Measurements from ENCODE around the gene TTC7B.
"Not testable (repeated sequence)": the region's sequence is repeated elsewhere in the genome, so short reads cannot be mapped to it uniquely, and the experiment has no call there.

TTC7B gene

DNA sequence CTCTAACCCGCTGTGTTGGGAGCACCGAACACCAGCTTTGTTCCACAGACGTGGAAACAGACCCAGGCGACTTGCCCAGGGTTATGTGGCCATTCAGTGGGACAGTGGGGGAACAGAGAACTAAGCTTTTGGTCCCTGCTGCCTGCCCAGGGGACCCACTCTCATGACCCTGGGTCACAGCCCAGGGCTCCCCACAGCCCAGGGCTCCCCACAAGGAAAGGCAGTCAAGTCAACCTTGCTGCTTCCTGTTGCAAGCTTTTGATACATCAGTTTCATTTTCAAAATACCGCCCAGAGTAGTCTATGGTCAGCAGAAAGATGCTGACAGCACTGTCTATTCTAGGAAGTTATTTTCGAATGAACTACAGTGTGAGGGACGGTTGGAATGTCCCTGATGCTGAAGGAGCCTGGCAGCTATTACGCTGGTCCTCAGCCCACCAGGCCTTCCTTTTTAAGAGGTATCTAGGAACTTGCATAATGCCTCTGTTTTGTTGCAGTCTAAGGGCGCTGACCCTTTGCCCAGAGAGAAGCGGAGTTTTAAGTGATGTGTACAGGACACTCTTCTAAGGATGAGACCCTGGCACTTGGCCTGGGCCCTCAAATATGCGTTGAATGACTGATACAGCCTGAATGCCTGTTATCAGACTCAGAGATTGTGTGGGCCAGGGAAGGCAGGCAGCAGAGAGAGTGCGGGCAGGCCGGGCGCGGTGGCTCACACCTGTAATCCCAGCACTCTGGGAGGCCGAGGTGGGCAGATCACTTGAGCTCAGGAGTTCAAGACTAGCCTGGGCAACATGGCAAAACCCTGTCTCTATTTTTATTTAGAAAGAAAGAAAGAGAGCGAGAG, 12.6 kb upstream of the TTC7B start:
- Histone ChIP-seq H3K79me1 (ENCODE audit: low read length) (no peaks in the 10 kb centered on the region), H2BK120ac (ENCODE audit: low read depth, low read length) (no peak overlapping the region), H3K4ac (ENCODE audit: low read depth, low read length) (no peak overlapping the region), H3K23ac (ENCODE audit: low read length) (no peak overlapping the region), H3K79me2 (ENCODE audit: control insufficient read depth, insufficient read depth, low read length) (no peaks in the 10 kb centered on the region), H3K4me1 (ENCODE audit: control insufficient read depth, low read depth, low read length) (no peaks in the 10 kb centered on the region), H3K4me2 (ENCODE audit: low read length) (no peak overlapping the region), H3K27ac (ENCODE audit: low read depth, low read length) (no peak overlapping the region), H3K56ac (ENCODE audit: low read length) (peak overlapping the region; percentile 65), H3K18ac (ENCODE audit: low read length) (no peak overlapping the region), H2BK5ac (ENCODE audit: low read length) (no peak overlapping the region), H3K9ac (ENCODE audit: low read length) (peak overlapping the region; percentile 35), H3K36me3 (ENCODE audit: control insufficient read depth, insufficient read depth, low read length) (no peaks in the 10 kb centered on the region), H2BK15ac (replicated peaks; ENCODE audit: low read depth) (no peak overlapping the region), H2AK5ac (ENCODE audit: low read length) (no peak overlapping the region), H3K4me3 (ENCODE audit: low read length) (no peak overlapping the region), H3K27me3 (ENCODE audit: insufficient read depth, low read length, poor library complexity) (no peaks in the 10 kb centered on the region), H4K8ac (ENCODE audit: low read depth, low read length) (no peak overlapping the region), H4K5ac (ENCODE audit: low read length) (no peak overlapping the region)
- no peak for DNase-seq
- no CpG with 5 or more reads among the region's 17 CpGs for WGBS (ENCODE audit: extremely low coverage, insufficient coverage, low lambda C conversion rate)

DNA sequence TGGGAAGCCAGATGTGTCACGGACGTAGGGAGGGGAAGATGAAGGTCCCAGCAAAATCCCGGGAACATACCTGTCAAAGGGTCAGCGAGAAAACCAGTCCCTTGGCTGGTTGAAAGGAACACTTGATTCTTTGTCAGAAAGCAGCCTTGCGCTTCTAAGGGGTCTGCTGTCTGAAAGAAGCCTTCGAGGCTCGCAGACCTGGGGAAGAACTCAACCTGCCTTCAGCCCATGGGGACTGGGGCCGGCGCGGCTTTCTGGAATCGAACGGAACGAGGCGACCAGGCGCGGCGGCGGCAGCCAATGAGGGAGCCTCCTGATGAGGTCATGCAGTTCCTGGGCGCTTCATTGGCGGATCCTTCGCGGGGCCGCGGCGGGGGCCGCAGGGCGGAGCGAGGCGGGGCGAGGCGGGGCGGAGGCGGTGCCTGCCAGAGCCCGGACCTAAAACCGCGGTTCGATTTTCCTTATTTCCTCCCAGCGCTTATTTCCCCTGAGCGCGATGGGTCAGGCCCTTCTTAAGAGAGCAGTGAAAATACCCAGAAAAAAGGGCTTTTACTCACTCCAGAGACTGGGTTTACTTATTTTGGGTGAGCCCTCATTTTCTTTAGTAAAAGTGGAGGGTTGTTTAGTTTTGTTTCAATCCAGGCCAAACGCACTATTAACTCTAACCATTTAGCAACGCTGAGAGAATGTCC, 11.8 kb upstream of the TTC7B start:
- Histone ChIP-seq H2AK5ac (ENCODE audit: low read length) (no peak overlapping the region), H3K27me3 (ENCODE audit: insufficient read depth, low read length, poor library complexity) (no peaks in the 10 kb centered on the region), H3K56ac (ENCODE audit: low read length) (peak overlapping the region; percentile 68), H4K8ac (ENCODE audit: low read depth, low read length) (no peak overlapping the region), H2BK5ac (ENCODE audit: low read length) (no peak overlapping the region), H2BK120ac (ENCODE audit: low read depth, low read length) (no peak overlapping the region), H3K27ac (ENCODE audit: low read depth, low read length) (no peak overlapping the region), H3K79me2 (ENCODE audit: control insufficient read depth, insufficient read depth, low read length) (no peaks in the 10 kb centered on the region), H3K79me1 (ENCODE audit: low read length) (no peaks in the 10 kb centered on the region), H3K4ac (ENCODE audit: low read depth, low read length) (no peak overlapping the region), H3K4me2 (ENCODE audit: low read length) (peak overlapping the region; percentile 66), H3K4me3 (ENCODE audit: low read length) (no peak overlapping the region), H2BK15ac (replicated peaks; ENCODE audit: low read depth) (no peak overlapping the region), H3K4me1 (ENCODE audit: control insufficient read depth, low read depth, low read length) (no peaks in the 10 kb centered on the region), H3K18ac (ENCODE audit: low read length) (peak overlapping the region; percentile 56), H3K36me3 (ENCODE audit: control insufficient read depth, insufficient read depth, low read length) (no peaks in the 10 kb centered on the region), H4K5ac (ENCODE audit: low read length) (no peak overlapping the region), H3K23ac (ENCODE audit: low read length) (no peak overlapping the region), H3K9ac (ENCODE audit: low read length) (peak overlapping the region; percentile 66)
- peak; percentile 95 for DNase-seq
- WGBS (ENCODE audit: extremely low coverage, insufficient coverage, low lambda C conversion rate), result no CpG with 5 or more reads among the region's 42 CpGs

DNA sequence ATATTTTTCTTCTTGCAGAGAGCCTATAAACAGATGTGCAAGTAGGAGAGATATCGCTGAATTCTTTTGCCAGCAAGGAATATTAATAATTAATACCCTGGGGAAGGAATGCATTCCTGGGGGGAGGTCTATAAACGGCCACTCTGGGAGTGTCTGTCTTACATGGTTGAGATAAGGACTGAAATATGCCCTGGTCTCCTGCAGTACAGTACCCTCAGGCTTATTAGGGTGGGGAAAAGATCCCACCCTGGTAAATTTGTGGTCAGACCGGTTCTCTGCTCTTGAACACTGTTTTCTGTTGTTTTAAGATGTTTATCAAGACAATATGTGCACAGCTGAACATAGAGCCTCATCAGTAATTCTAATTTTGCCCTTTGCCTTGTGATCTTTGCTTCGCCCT, 7.3 kb upstream of the TTC7B start:
- H3K4ac ChIP-seq (ENCODE audit: low read depth, low read length); H2BK15ac ChIP-seq (replicated peaks; ENCODE audit: low read depth); H3K79me1 ChIP-seq (ENCODE audit: low read length); DNase-seq; H3K9ac ChIP-seq (ENCODE audit: low read length); H3K27me3 ChIP-seq (ENCODE audit: insufficient read depth, low read length, poor library complexity); H3K79me2 ChIP-seq (ENCODE audit: control insufficient read depth, insufficient read depth, low read length); H3K36me3 ChIP-seq (ENCODE audit: control insufficient read depth, insufficient read depth, low read length); H2BK120ac ChIP-seq (ENCODE audit: low read depth, low read length); H4K8ac ChIP-seq (ENCODE audit: low read depth, low read length); H3K23ac ChIP-seq (ENCODE audit: low read length); H3K56ac ChIP-seq (ENCODE audit: low read length); H2BK5ac ChIP-seq (ENCODE audit: low read length); H2AK5ac ChIP-seq (ENCODE audit: low read length); H3K4me3 ChIP-seq (ENCODE audit: low read length); H3K4me1 ChIP-seq (ENCODE audit: control insufficient read depth, low read depth, low read length); H4K5ac ChIP-seq (ENCODE audit: low read length); H3K27ac ChIP-seq (ENCODE audit: low read depth, low read length); H3K18ac ChIP-seq (ENCODE audit: low read length); H3K4me2 ChIP-seq (ENCODE audit: low read length): not testable (repeated sequence)
- whole genome bisulfite sequencing (ENCODE audit: extremely low coverage, insufficient coverage, low lambda C conversion rate), result no CpG with 5 or more reads among the region's 4 CpGs

GRCh38 chr14:90820958-90821357, 4.7 kb upstream of the TTC7B start:
- Histone ChIP-seq H2BK120ac (ENCODE audit: low read depth, low read length) (no peak overlapping the region), H2AK5ac (ENCODE audit: low read length) (no peak overlapping the region), H3K79me1 (ENCODE audit: low read length) (no peaks in the 10 kb centered on the region), H3K23ac (ENCODE audit: low read length) (no peak overlapping the region), H3K18ac (ENCODE audit: low read length) (no peak overlapping the region), H3K56ac (ENCODE audit: low read length) (no peak overlapping the region), H3K27me3 (ENCODE audit: insufficient read depth, low read length, poor library complexity) (no peaks in the 10 kb centered on the region), H4K5ac (ENCODE audit: low read length) (no peak overlapping the region), H3K9ac (ENCODE audit: low read length) (no peak overlapping the region), H3K4me3 (ENCODE audit: low read length) (no peak overlapping the region), H3K27ac (ENCODE audit: low read depth, low read length) (no peak overlapping the region), H2BK5ac (ENCODE audit: low read length) (no peak overlapping the region), H3K36me3 (ENCODE audit: control insufficient read depth, insufficient read depth, low read length) (no peaks in the 10 kb centered on the region), H3K4me1 (ENCODE audit: control insufficient read depth, low read depth, low read length) (no peaks in the 10 kb centered on the region), H4K8ac (ENCODE audit: low read depth, low read length) (no peak overlapping the region), H2BK15ac (replicated peaks; ENCODE audit: low read depth) (no peak overlapping the region), H3K4me2 (ENCODE audit: low read length) (no peak overlapping the region), H3K79me2 (ENCODE audit: control insufficient read depth, insufficient read depth, low read length) (no peaks in the 10 kb centered on the region), H3K4ac (ENCODE audit: low read depth, low read length) (no peak overlapping the region)
- WGBS (ENCODE audit: extremely low coverage, insufficient coverage, low lambda C conversion rate), result no CpG with 5 or more reads among the region's 11 CpGs
- no peak for DNase-seq

DNA sequence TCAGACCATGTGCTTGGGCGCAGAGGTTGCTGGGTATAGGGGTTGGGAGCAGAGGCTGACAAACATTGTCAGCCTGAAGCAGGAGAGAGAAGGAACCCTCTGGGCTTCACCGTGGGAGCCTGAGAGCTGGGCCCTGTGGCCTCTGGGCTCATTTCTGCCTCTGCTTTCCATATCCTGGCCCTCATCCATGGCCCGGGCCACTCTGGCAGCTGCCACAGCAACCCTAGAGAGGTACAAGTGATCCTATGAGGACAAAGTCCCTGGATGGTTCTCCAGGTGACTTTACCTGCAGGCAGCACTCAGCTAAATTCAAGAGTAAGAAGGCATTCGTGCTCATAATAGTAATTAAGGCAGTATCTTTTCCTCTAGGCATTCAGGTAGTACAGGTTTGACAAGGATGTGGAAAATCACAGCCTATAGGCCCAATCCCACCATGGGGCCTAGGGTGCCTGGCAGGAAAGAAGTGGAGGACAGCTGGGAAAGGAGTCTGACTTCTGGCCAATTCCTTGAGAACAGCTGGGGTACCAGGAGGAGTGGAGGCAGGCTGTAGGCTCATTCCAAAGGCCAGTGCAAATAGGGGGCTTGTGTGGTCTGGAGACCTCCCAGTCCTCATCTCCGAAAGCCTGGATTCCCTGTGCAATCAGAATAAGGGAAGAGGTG, 3.6 kb upstream of the TTC7B start:
- H3K4me1 ChIP-seq (ENCODE audit: control insufficient read depth, low read depth, low read length), result no peaks in the 10 kb centered on the region
- no peak overlapping the region for H3K18ac ChIP-seq (ENCODE audit: low read length)
- H3K79me1 ChIP-seq (ENCODE audit: low read length), result no peaks in the 10 kb centered on the region
- H3K79me2 ChIP-seq (ENCODE audit: control insufficient read depth, insufficient read depth, low read length), result no peaks in the 10 kb centered on the region
- no peak overlapping the region for H2AK5ac ChIP-seq (ENCODE audit: low read length)
- no peak overlapping the region for H3K4me3 ChIP-seq (ENCODE audit: low read length)
- no CpG with 5 or more reads among the region's 5 CpGs for WGBS (ENCODE audit: extremely low coverage, insufficient coverage, low lambda C conversion rate)
- no peaks in the 10 kb centered on the region for H3K27me3 ChIP-seq (ENCODE audit: insufficient read depth, low read length, poor library complexity)
- H2BK15ac ChIP-seq (replicated peaks; ENCODE audit: low read depth), result no peak overlapping the region
- no peak overlapping the region for H4K5ac ChIP-seq (ENCODE audit: low read length)
- H2BK5ac ChIP-seq (ENCODE audit: low read length), result no peak overlapping the region
- H3K4me2 ChIP-seq (ENCODE audit: low read length), result no peak overlapping the region
- H3K27ac ChIP-seq (ENCODE audit: low read depth, low read length), result no peak overlapping the region
- H4K8ac ChIP-seq (ENCODE audit: low read depth, low read length), result no peak overlapping the region
- H3K56ac ChIP-seq (ENCODE audit: low read length), result no peak overlapping the region
- no peak overlapping the region for H3K4ac ChIP-seq (ENCODE audit: low read depth, low read length)
- no peak overlapping the region for H3K23ac ChIP-seq (ENCODE audit: low read length)
- no peak overlapping the region for H2BK120ac ChIP-seq (ENCODE audit: low read depth, low read length)
- no peak overlapping the region for H3K9ac ChIP-seq (ENCODE audit: low read length)
- H3K36me3 ChIP-seq (ENCODE audit: control insufficient read depth, insufficient read depth, low read length), result no peaks in the 10 kb centered on the region
- no peak for DNase-seq
